NCI-H1436 (cell line): Measurements from ENCODE around the gene CDKAL1.
A peak's percentile ranks its signal among the peaks of the same experiment; 100 is the strongest.
"Not testable (repeated sequence)": the region's sequence is repeated elsewhere in the genome, so short reads cannot be mapped to it uniquely, and the experiment has no call there.

Experiments
- DNase-seq: peaks from one replicate; lab custom pipeline; 2025; lab: John Stamatoyannopoulos, UW

Gene CDKAL1

GRCh38 chr6:20640181-20640580, 105.9 kb downstream of the CDKAL1 start:
- DNase-seq: no peak

DNA sequence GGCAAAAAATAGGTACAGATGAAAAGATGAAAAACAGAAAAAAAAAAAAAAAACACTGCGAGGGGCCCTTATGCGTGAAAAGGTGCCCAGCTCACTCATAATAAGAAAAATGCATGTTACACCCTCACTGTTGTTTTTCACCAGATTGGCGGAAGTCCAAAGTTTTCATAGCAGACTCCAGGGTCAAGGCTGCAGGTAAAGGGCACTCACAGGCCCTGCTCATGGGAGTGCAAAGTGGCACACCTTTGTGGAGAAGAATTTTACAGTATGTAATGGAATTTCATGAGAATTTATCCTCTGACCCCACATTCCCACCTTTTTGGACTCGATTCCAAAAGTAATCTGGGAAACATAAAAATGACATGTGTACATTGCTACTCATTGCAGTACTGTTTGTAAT, 108.2 kb downstream of the CDKAL1 start:
- DNase-seq: no peak

DNA sequence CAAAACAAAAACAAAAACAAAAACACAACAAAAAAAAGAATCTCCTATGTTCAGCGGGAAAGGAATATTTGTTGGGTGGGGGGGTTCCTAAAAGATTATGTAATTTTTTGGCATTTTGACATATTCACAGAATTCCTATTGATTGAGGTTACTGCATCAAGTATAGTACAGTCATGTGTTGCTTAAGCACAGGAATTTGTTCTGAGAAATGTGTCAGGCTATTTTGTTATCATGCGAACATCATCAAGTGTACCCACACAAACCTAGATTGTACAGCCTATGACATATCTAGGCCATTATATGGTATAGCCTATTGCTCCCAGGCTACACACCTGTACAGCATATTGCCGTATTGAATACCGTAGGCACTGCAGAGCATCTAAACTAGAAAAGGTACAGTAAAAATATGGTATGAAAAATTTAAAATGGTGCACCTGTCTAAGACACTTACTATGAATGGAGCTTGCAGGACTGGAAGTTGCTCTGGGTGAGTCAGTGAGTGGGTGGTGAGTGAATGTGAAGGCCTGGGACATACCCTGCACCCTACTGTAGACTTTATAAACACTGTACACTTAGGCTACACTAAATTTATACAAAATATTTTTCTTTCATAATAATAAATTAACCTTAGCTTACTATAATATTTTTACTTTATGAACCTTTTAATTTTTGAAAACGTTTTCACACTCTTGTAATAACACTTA, 110.6 kb downstream of the CDKAL1 start:
- DNase-seq: no peak

DNA sequence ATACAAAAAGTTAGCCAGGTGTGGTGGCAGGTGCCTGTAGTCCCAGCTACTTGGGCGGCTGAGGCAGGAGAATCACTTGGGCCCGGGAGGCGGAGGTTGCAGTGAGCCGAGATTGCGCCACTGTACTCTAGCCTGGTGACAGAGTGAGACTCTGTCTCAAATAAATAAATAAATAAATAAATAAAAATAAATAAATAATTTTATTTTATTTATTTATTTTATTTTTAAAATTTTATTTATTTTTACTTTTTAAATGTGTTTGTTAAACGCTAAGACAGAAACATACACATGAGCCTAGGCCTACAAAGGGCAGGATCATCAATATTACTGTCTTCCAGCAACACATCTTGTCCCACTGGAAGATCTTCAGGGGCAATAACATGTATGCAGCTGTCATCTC, 111.3 kb downstream of the CDKAL1 start:
- DNase-seq: not testable (repeated sequence)

- DNase-seq: no peak
These were observed 113.3 kb downstream of the CDKAL1 start for GRCh38 chr6:20647585-20647984.

- DNase-seq: not testable (repeated sequence)
These were observed 115.6 kb downstream of the CDKAL1 start for GRCh38 chr6:20649696-20650470.

DNA sequence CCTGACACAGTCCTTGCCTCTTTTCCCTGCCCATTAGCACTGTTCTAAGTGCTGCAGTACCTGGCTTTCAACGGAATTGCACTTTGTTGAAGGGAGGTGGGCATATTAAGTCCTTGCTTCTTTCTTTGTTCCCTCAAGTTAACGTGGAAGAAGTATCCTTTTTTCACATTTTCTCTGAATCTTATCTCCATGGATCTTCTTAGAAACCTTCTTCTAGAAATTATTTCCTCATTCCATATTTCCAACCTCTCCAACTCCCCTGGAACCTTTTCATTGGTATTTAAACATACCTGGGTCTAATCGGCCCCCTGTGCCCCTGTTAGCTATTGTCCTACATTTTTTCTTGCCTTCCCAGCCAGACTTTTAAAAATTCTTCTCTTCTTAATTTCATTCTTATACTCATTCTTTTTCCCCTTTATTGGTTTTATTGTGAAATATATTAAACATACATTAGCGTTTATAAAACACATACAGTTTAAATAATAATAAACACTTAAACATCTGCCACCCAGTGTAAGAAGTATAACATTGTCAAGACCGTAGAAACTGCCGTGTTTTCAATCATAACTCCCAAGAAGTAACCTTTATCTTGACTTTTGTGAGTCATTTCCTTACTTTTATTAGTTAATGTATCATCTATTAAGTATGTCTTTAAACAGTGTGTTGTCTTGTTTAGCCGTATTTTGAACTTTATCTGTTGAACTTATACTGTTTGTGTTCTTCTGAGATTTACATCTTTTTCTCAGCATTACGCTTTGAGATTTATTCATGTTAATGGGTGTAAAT, 118.2 kb downstream of the CDKAL1 start:
- no peak for DNase-seq

GRCh38 chr6:20653085-20653479, 118.8 kb downstream of the CDKAL1 start:
- DNase-seq: no peak

DNA sequence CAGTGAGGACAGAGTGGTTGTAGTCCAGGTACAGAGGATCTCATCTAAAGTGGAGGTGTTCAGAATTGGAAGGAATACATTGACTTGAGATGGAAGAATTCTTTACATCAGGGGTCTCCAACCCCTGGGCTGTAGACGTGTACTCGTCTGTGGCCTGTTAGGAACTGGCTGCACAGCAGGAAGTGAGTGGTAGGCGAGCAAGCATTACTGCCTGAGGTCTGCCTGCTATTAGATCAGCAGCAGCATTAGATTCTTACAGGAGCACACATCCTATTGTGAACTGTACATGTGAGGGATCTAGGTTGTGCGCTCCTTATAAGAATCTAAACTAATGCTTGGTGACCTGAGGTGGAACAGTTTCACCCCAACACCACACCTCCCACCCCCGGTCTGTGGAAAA, 121.1 kb downstream of the CDKAL1 start:
- no peak for DNase-seq

DNA sequence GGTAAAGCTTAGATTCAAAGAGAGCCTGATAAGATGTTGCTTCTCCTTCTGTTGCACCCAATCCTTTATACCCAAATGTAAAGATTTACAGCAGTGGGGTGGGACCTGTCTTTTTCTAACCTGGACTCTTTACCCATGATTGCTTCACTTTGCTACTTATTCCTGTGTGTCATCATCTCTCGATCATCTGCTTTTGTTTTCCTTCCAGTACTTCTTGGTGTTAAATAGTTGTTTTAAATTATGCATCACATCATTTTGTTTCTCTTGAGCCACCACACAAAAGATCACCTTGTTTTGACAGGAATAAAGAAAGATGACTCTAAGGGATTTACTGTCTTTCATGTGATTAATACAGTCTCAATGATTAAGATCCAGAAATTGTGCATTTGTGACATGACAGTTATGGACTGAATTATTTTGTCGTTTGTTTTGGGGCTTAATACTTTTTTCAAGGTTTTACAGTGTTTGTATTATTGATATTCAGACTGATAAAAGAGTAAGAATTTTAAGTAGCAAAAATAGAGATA, 123.1 kb downstream of the CDKAL1 start:
- no peak for DNase-seq

GRCh38 chr6:20658053-20658452, 123.8 kb downstream of the CDKAL1 start:
- no peak for DNase-seq

DNA sequence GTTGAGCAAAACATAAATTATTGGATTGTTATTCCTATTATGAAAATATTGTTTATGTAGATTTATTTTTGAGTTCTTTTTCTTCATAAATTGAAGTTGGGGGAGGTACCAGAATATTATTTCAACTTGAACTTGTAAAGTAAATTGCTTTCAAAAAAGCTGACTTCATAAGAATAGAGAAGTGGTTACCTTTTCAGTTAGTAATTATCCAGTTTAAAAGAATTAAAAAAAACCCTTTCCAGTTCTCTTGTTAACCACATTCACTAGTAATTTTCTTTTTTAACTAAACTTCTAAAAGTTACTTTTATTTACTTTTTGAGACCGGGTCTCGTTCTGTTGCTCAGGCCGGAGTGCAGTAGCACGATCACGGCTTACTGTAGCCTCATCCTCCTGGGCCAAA, 124.3 kb downstream of the CDKAL1 start:
- no peak for DNase-seq

DNA sequence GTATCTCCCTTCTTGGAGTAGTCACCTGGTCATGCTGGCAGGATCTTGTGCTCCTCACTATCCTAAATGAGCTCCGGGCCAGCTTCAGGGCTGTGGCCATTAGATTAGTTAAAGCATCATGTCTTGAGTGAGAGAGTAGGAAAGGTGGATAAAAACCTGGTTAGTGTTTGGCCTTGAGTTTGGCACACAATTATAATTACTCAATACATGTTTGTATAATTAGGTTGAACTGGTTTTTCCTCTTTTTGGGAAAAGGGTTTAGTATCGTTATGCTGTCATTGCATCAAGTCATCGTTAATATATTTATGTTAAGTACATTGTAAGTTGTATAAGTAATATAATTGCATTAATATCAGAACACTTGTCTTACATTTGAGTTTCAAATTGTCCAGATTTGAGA, 126.3 kb downstream of the CDKAL1 start:
- no peak for DNase-seq

- DNase-seq: peak; percentile 21
These were observed 127.5 kb downstream of the CDKAL1 start for GRCh38 chr6:20661721-20662120.

GRCh38 chr6:20664250-20664649, 130.0 kb downstream of the CDKAL1 start:
- DNase-seq: no peak

DNA sequence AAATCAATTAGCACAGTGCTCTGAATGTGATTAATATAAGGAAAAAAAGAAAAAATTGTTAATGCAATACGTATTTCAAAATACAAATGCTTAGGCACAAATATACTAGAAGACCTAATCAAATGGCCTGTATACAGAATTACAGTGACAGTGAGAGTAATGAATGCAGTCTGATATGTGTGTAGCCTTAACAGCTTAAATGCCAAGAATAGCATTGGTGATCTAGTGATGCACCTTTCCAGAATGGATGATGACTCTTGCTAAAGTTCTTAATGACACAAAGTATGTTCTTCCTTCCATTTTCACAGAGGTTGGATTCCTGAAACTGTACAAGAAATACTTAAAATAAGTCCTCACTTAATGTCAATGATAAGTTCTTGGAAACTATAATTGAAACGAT, 131.0 kb downstream of the CDKAL1 start:
- no peak for DNase-seq

GRCh38 chr6:20669571-20670314, 135.5 kb downstream of the CDKAL1 start:
- no peak for DNase-seq

DNA sequence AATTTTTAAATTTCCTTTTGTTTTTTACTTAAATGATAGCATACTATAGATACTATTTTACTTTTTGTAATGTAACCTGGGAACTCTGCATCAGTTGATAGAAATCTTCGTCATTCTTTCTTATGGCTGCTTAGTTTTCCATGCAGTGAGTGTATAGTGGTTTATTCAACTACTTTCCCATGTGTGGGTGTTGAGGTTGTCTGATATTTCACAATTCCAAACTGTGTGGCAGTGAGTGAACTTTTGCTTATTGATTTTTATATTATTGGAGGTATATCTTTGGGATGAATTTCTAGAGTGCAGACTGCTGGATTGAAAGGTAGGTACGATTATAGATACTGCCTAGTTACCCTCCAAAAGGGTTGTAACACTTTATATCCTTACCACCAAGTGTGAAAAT, 136.5 kb downstream of the CDKAL1 start:
- no peak for DNase-seq

- no peak for DNase-seq
These were observed 137.8 kb downstream of the CDKAL1 start for GRCh38 chr6:20672038-20672437.

- DNase-seq: no peak
These were observed 139.2 kb downstream of the CDKAL1 start for GRCh38 chr6:20673458-20673857.

- no peak for DNase-seq
These were observed 140.4 kb downstream of the CDKAL1 start for GRCh38 chr6:20674664-20675063.

DNA sequence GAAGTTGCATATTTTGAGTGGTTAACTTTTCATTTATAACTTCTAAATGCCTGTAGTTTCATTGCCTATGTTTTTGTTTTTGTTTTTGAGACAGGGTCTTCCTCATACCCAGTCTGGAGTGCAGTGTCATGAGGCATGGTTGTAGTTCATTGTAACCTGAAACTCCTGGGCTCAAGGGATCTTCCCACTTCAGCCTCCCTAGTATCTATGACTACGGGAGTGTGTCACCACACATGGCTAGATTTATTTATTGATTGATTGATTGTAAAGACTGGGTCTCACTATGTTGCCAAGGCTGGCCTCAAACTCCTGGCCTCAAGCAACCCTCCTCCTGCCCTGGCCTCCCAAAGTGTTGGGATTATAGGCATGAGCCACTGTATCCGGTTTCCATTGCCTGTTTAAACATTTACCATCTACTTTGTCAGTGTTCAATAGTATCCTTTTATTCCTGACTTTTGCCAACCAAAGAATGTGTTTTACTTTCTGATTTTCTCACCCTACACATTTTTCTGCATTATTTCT, 144.6 kb downstream of the CDKAL1 start:
- no peak for DNase-seq
